LNCAP (cell line): Measurements from ENCODE around the gene ITGA7.

Source experiments
- CTCF ChIP-seq: fragments of 450-650 bp; IDR thresholded peaks from 2 replicates; pipeline ENCODE4 v1.5.1; 2017; ENCODE audit warnings: mild to moderate bottlenecking

The ITGA7 gene

GRCh38 chr12:55729819-55730818 lies 22.4 kb upstream of the ITGA7 start:
- no peak for TF ChIP-seq CTCF

GRCh38 chr12:55728939-55729818 lies 21.5 kb upstream of the ITGA7 start, which contains the start of gene CD63:
TSS of gene CD63 (minus strand) at chr12:55729009. CDS start at chr12:55728341, 668 bp downstream.
- no peak for TF ChIP-seq CTCF

GRCh38 chr12:55728186-55728938 lies 20.7 kb upstream of the ITGA7 start:
- no peak for TF ChIP-seq CTCF

GRCh38 chr12:55727643-55728185 lies 20.0 kb upstream of the ITGA7 start:
- TF ChIP-seq CTCF: no peak

GRCh38 chr12:55726971-55727370 lies 19.3 kb upstream of the ITGA7 start:
- no peak for TF ChIP-seq CTCF

GRCh38 chr12:55725556-55725955 lies 17.9 kb upstream of the ITGA7 start:
- TF ChIP-seq CTCF: no peak

- TF ChIP-seq CTCF: no peak
Observed at GRCh38 chr12:55724940-55725309, 17.2 kb upstream of the ITGA7 start.
